Activated naive CD4-positive, alpha-beta T cell treated with anti-CD3 and anti-CD28 coated beads for 36 hours (primary cell): ENCODE data around the gene CCDC102B. TPM values are rescaled to one million over a fixed set of nuclear protein-coding genes. Genes with fewer than 3 reads are reported as not detected.
"Not testable (repeated sequence)": the region's sequence is repeated elsewhere in the genome, so short reads cannot be mapped to it uniquely, and the experiment has no call there.

Source experiments
- CTCF ChIA-PET: fragments of 350-600 bp; sonication (Branson Sonifier 250); formaldehyde crosslinking; loops from one replicate; lab custom pipeline; 2021; ENCODE audit warnings: antibody characterized with exemption; lab: Charles Lee
- DNase-seq: peaks from one replicate; pipeline ENCODE4 v3.0.0-alpha.2; 2020
- H3K27ac Mint-ChIP-seq: one replicate; pipeline ENCODE4 v1.8.0; 2021; ENCODE audit warnings: mild to moderate bottlenecking, mixed read lengths
- H3K27me3 Mint-ChIP-seq: one replicate; pipeline ENCODE4 v1.8.0; 2021; ENCODE audit warnings: low read depth, mixed read lengths
- H3K36me3 Mint-ChIP-seq: one replicate; pipeline ENCODE4 v1.8.0; 2021; ENCODE audit warnings: low read depth, mixed read lengths
- H3K4me1 Mint-ChIP-seq: one replicate; pipeline ENCODE4 v1.8.0; 2021; ENCODE audit warnings: low read depth, mixed read lengths
- H3K4me3 Mint-ChIP-seq: one replicate; pipeline ENCODE4 v1.8.0; 2021; ENCODE audit warnings: mild to moderate bottlenecking, moderate library complexity, mixed read lengths
- H3K9me3 Mint-ChIP-seq: one replicate; pipeline ENCODE4 v1.8.0; 2021; ENCODE audit warnings: mixed read lengths
- intact Hi-C: fragments of 100-400 bp; cut with micrococcal nuclease; formaldehyde crosslinking; loops from one replicate; pipeline ENCODE4 v1.15.1; 2023
- total RNA-seq, 2 experiments: library from RNA; stranded (reverse); gene quantifications; one replicate each; pipeline ENCODE4 v1.2.3, GENCODE V29; 2021

CCDC102B gene
- total RNA-seq, 2 experiments from 2014 or later = 1.3 to 1.7 TPM

GRCh38 chr18:68790290-68790689, 7.6 kb upstream of the CCDC102B start:
- H3K36me3 Mint-ChIP-seq, H3K4me3 Mint-ChIP-seq, H3K4me1 Mint-ChIP-seq, H3K9me3 Mint-ChIP-seq, H3K27me3 Mint-ChIP-seq, DNase-seq, H3K27ac Mint-ChIP-seq, intact Hi-C loops, CTCF ChIA-PET: not testable (repeated sequence)

DNA sequence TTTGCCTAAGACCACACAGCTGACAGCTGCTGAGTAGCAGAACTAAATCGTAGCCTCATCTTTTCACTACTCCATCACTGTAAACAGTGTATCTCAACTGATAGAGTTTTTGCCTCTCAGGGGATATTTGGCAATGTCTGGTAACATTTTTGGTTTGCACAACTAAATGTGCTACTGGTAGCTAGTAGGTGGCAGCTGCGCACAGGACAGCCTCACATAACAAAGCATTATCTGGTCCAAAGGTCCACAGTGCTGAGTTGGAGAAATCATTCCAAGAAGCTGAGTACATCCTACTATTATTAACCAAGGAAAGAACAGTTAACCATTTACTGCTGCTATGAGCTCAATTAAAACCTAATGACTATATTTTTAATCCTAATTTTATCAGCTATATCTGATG, 6.1 kb upstream of the CCDC102B start:
- no peak for DNase-seq
- Mint-ChIP-seq H3K4me1 (no peaks in the 10 kb centered on the region), H3K27me3 (no peaks in the 10 kb centered on the region), H3K36me3 (no peaks in the 10 kb centered on the region), H3K4me3 (no peak overlapping the region), H3K27ac (no peak overlapping the region), H3K9me3 (no peaks in the 10 kb centered on the region)
- CTCF ChIA-PET = no interaction called here
- intact Hi-C loops = no loop called here

GRCh38 chr18:68793951-68794350, 3.9 kb upstream of the CCDC102B start:
- H3K36me3 Mint-ChIP-seq = no peaks in the 10 kb centered on the region
- no peaks in the 10 kb centered on the region for H3K9me3 Mint-ChIP-seq
- no peaks in the 10 kb centered on the region for H3K4me1 Mint-ChIP-seq
- H3K4me3 Mint-ChIP-seq = no peak overlapping the region
- intact Hi-C loops = no loop called here
- H3K27ac Mint-ChIP-seq = no peak overlapping the region
- DNase-seq = no peak
- CTCF ChIA-PET = no interaction called here
- no peaks in the 10 kb centered on the region for H3K27me3 Mint-ChIP-seq

DNA sequence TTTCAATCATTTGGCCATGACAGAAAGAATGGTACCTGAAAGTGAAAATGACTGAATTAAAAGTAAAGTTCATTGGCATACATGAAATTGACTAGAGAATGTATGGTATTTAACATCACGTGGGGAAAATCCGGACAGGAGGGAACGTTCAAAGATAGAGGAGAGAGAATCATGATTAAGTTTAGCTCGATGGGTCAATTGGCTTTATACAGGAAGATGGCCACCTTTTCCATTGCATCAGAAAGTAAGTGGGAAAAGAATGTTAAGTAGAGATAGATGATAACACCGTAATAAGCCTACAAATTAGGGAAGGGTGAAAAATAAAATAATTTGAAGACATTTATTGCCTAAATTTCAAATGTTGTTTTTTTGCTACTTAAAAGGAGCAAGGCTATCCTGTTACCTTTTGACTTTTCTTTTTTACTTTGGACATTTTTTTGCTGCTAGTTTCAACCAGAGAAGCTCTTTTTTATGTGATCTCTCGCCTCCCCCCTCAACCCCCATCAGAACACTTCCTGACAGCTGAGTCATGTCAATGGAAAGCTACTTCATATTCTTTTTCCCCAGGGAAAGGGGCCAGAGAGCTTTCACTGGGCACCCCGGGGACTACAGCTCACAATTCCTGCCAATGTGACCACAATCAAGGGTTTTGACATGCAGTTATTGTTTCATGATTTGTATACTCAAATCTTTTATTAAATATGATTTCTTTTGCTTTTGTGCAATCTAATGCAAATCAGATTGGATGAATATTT, 767 bp upstream of the CCDC102B start:
- CTCF ChIA-PET = no interaction called here

DNA sequence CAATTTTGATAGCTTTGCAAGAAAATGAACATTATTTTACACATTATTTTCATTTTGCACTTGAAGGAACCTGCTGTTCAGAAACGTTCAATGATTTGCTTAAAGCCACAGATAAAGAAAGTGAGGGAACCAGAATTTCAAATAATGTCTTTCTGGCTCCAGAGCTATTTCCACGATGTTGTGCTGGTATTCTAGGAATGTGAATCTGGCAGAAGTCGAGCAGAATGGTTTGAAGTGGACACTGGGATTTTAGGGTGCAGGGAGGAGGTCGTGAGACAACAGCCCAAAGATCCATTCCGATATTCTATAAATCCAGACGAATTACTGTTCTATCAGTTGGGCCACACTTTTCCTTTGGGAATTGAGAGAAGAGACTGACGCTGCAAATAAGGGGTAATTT, 2.2 kb downstream of the CCDC102B start:
- no peaks in the 10 kb centered on the region for H3K9me3 Mint-ChIP-seq
- H3K4me3 Mint-ChIP-seq = no peak overlapping the region
- H3K36me3 Mint-ChIP-seq = no peaks in the 10 kb centered on the region
- intact Hi-C loops = no loop called here
- CTCF ChIA-PET = no interaction called here
- H3K27me3 Mint-ChIP-seq = no peaks in the 10 kb centered on the region
- no peaks in the 10 kb centered on the region for H3K4me1 Mint-ChIP-seq
- no peak for DNase-seq
- no peak overlapping the region for H3K27ac Mint-ChIP-seq

More for the DNA sequence above, 767 bp upstream of the CCDC102B start:
- Mint-ChIP-seq H3K4me1 (no peaks in the 10 kb centered on the region), H3K27ac (no peak overlapping the region), H3K4me3 (no peak overlapping the region), H3K9me3 (no peaks in the 10 kb centered on the region), H3K27me3 (no peaks in the 10 kb centered on the region), H3K36me3 (no peaks in the 10 kb centered on the region)
- no peak for DNase-seq
- intact Hi-C loops = no loop called here

GRCh38 chr18:68803356-68803755, 5.5 kb downstream of the CCDC102B start:
- intact Hi-C loops = no loop called here
- CTCF ChIA-PET = no interaction called here
- H3K27ac Mint-ChIP-seq = no peak overlapping the region
- H3K36me3 Mint-ChIP-seq = no peaks in the 10 kb centered on the region
- no peaks in the 10 kb centered on the region for H3K27me3 Mint-ChIP-seq
- no peaks in the 10 kb centered on the region for H3K9me3 Mint-ChIP-seq
- no peak for DNase-seq
- H3K4me3 Mint-ChIP-seq = no peak overlapping the region
- no peaks in the 10 kb centered on the region for H3K4me1 Mint-ChIP-seq

DNA sequence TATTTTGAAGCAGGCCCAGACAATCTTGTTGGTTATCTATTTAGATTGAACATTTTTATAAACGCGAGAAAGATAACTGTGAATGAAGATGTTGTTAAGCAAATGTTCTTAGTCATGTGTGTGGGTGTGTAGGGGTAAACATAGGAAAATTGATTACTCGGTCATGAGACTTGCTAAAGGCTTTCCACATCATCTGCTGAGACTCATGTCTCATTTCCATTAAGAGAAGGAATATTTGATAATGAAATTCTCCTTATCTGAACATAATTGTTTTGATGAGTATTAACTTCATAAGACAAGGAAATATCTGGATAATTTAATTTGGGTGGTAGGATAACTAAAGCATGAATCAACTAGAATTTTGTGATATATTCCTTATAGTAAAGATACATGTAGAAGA, 19.7 kb downstream of the CCDC102B start:
- no peaks in the 10 kb centered on the region for H3K9me3 Mint-ChIP-seq
- DNase-seq = no peak
- no peaks in the 10 kb centered on the region for H3K4me1 Mint-ChIP-seq
- H3K36me3 Mint-ChIP-seq = no peaks in the 10 kb centered on the region
- H3K4me3 Mint-ChIP-seq = no peak overlapping the region
- intact Hi-C loops = no loop called here
- H3K27me3 Mint-ChIP-seq = peaks cover 2% of the 10 kb centered on the region
- CTCF ChIA-PET = no interaction called here
- H3K27ac Mint-ChIP-seq = no peak overlapping the region

DNA sequence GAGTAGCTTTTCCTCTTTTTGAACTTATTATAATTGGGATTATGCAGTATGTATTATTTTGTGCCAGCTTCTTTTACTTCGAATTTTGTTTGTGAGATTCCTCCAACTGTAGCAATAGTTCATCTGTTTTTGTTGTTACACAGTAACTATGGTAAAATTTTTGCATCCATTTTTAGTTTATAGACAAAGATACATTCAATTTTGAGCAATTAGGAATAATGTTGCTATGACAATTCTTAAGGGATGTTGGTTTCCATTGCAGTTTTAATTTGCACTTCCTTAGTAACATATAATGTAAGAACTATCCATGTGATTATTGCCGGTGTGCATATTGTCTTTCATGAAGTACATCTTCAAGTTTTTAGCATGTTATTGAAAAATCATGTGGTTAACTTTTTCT, 20.7 kb downstream of the CCDC102B start:
- CTCF ChIA-PET = no interaction called here
- Mint-ChIP-seq H3K36me3 (no peaks in the 10 kb centered on the region), H3K4me1 (no peaks in the 10 kb centered on the region), H3K4me3 (no peak overlapping the region), H3K9me3 (no peaks in the 10 kb centered on the region), H3K27me3 (no peaks in the 10 kb centered on the region), H3K27ac (no peak overlapping the region)
- DNase-seq = no peak
- intact Hi-C loops = no loop called here

DNA sequence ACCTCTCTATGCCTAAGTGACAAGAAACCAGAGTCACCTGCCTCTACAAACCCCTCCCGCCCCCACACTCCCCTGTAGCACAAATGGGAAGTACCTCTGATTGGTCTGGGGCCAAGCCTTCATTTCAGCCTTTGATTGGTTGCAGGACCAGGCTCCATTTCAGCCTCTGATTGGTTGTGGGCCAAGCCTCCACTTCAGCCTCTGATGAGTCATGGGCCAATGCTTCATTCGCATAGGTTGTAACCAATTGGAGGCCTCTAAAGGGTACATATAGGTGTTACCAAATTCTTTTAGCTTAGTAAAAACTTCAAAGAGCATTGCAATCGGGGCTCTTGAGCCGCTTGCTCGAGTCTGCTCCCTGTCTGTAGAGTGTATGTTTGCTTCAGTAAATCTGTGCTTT, 25.0 kb downstream of the CCDC102B start:
- H3K4me1 Mint-ChIP-seq = no peaks in the 10 kb centered on the region
- H3K36me3 Mint-ChIP-seq = no peaks in the 10 kb centered on the region
- H3K4me3 Mint-ChIP-seq = no peak overlapping the region
- no peaks in the 10 kb centered on the region for H3K27me3 Mint-ChIP-seq
- CTCF ChIA-PET = interaction anchor here (0.7 kb wide), 1 partner anchor 24 kb away, joined by 4 read pairs; no protein-coding TSS in a partner anchor
- peak; percentile 5 for DNase-seq
- no peaks in the 10 kb centered on the region for H3K9me3 Mint-ChIP-seq
- no peak overlapping the region for H3K27ac Mint-ChIP-seq
- intact Hi-C loops = no loop called here

DNA sequence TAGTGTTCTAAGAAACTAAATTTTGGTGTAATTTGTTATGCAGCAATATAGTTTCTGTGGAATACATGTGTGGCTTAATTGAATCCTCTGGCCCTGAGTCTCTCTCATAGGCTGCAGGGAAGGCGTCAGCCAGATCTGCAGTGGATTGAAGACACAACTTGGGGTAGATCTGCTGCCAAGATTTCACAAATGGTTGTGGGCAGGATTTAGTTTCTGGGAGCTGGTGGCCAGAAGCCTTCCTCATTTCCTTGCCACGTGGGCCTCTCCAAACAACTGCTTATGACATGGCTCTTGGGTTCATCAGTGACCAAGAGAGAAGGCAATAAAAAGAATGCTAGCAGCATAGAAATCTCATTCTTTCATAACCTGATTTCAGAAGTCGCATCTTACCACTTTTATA, 28.2 kb downstream of the CCDC102B start:
- intact Hi-C loops = no loop called here
- CTCF ChIA-PET = no interaction called here
- DNase-seq = no peak

GRCh38 chr18:68830256-68831045, 32.6 kb downstream of the CCDC102B start:
- Mint-ChIP-seq H3K27me3 (no peaks in the 10 kb centered on the region), H3K4me3 (no peak overlapping the region), H3K9me3 (no peaks in the 10 kb centered on the region), H3K4me1 (no peaks in the 10 kb centered on the region), H3K27ac (no peak overlapping the region), H3K36me3 (no peaks in the 10 kb centered on the region)
- CTCF ChIA-PET = no interaction called here
- intact Hi-C loops = no loop called here
- DNase-seq = no peak

More for the DNA sequence above, 28.2 kb downstream of the CCDC102B start:
- Mint-ChIP-seq H3K27ac (no peak overlapping the region), H3K9me3 (no peaks in the 10 kb centered on the region), H3K27me3 (no peaks in the 10 kb centered on the region), H3K4me1 (no peaks in the 10 kb centered on the region), H3K4me3 (no peak overlapping the region), H3K36me3 (no peaks in the 10 kb centered on the region)

- Mint-ChIP-seq H3K27me3 (no peaks in the 10 kb centered on the region), H3K27ac (no peak overlapping the region), H3K4me3 (no peak overlapping the region), H3K36me3 (no peaks in the 10 kb centered on the region), H3K9me3 (no peaks in the 10 kb centered on the region), H3K4me1 (no peaks in the 10 kb centered on the region)
- no peak for DNase-seq
- intact Hi-C loops = no loop called here
- CTCF ChIA-PET = no interaction called here
Observed at GRCh38 chr18:68833756-68834155, 35.9 kb downstream of the CCDC102B start.
